Nephron (organoid): Measurements from ENCODE around the gene TSPAN14.

Source experiments
- H3K27ac Mint-ChIP-seq, 3 experiments: 2 replicates each; pipeline ENCODE4 v1.8.0; 2020; ENCODE audit warnings: mixed read lengths in 3 of 3, mild to moderate bottlenecking in 2 of 3, moderate library complexity in 1 of 3
- H3K27me3 Mint-ChIP-seq: 2 replicates; pipeline ENCODE4 v1.8.0; 2021; ENCODE audit warnings: low read depth, mild to moderate bottlenecking, moderate library complexity, mixed read lengths
- H3K36me3 Mint-ChIP-seq: 2 replicates; pipeline ENCODE4 v1.8.0; 2020; ENCODE audit warnings: low read depth, mixed read lengths
- H3K4me1 Mint-ChIP-seq: 2 replicates; pipeline ENCODE4 v1.8.0; 2020; ENCODE audit warnings: mixed read lengths
- H3K4me3 Mint-ChIP-seq, 3 experiments: 2 replicates each; pipeline ENCODE4 v1.8.0; 2020; ENCODE audit warnings: mild to moderate bottlenecking in 3 of 3, mixed read lengths in 3 of 3, moderate library complexity in 2 of 3
- H3K9me3 Mint-ChIP-seq: 2 replicates; pipeline ENCODE4 v1.8.0; 2020; ENCODE audit warnings: mixed read lengths
- CTCF ChIP-seq, 3 experiments: fragments of 200-600 bp; sonication (generic); IDR thresholded peaks; one replicate each; pipeline ENCODE4 v1.5.0; 2021; ENCODE audit warnings: antibody characterized with exemption in 3 of 3; ENCODE audit not compliant: unreplicated experiment in 3 of 3

TSPAN14 gene

GRCh38 chr10:80453842-80454512, at the start of gene TSPAN14:
Gene TSPAN14 (plus strand): TSS chr10:80454310. CDS start chr10:80489234, 34,924 bp downstream.
- H3K36me3 Mint-ChIP-seq, result no peaks in the 10 kb centered on the region
- no peaks in the 10 kb centered on the region for H3K9me3 Mint-ChIP-seq
- H3K27me3 Mint-ChIP-seq, result peaks cover 4% of the 10 kb centered on the region
- H3K4me1 Mint-ChIP-seq, result peaks cover 35% of the 10 kb centered on the region
- H3K4me3 Mint-ChIP-seq, result peak within 1 kb of the TSS; percentile 91 to 98 (median 96)
- TF ChIP-seq CTCF (IDR thresholded peaks at IDR 0.05; ENCODE audit: unreplicated experiment in 3 of 3), result no peak
- H3K27ac Mint-ChIP-seq, result peak within 1 kb of the TSS; percentile 93 to 98 (median 95)

GRCh38 chr10:80405035-80405434, 49.1 kb upstream of the TSPAN14 start:
- Mint-ChIP-seq H3K36me3 (no peaks in the 10 kb centered on the region), H3K27me3 (no peaks in the 10 kb centered on the region), H3K4me3 (no peak overlapping the region), H3K4me1 (peaks cover 36% of the 10 kb centered on the region), H3K9me3 (no peaks in the 10 kb centered on the region), H3K27ac (peak overlapping the region; percentile 43 to 78 (median 73))
- TF ChIP-seq CTCF (IDR thresholded peaks at IDR 0.05; ENCODE audit: unreplicated experiment in 3 of 3), result no peak

- TF ChIP-seq CTCF (IDR thresholded peaks at IDR 0.05; ENCODE audit: unreplicated experiment in 3 of 3), result no peak
- H3K27ac Mint-ChIP-seq, result peak overlapping the region; percentile 43 to 78 (median 73)
These were observed 48.5 kb upstream of the TSPAN14 start for GRCh38 chr10:80405626-80406025.

GRCh38 chr10:80406204-80406603, 47.9 kb upstream of the TSPAN14 start:
- no peaks in the 10 kb centered on the region for H3K36me3 Mint-ChIP-seq
- no peak for TF ChIP-seq CTCF (IDR thresholded peaks at IDR 0.05; ENCODE audit: unreplicated experiment in 3 of 3)
- H3K9me3 Mint-ChIP-seq, result no peaks in the 10 kb centered on the region
- no peaks in the 10 kb centered on the region for H3K27me3 Mint-ChIP-seq
- H3K4me1 Mint-ChIP-seq, result peaks cover 48% of the 10 kb centered on the region
- peak overlapping the region in 2 of 3 experiments; percentile 11 to 14 for H3K4me3 Mint-ChIP-seq
- H3K27ac Mint-ChIP-seq, result peak overlapping the region; percentile 43 to 78 (median 73)

More at GRCh38 chr10:80405626-80406025, 48.5 kb upstream of the TSPAN14 start:
- Mint-ChIP-seq H3K9me3 (no peaks in the 10 kb centered on the region), H3K36me3 (no peaks in the 10 kb centered on the region), H3K4me1 (peaks cover 42% of the 10 kb centered on the region), H3K27me3 (no peaks in the 10 kb centered on the region), H3K4me3 (peak overlapping the region in 2 of 3 experiments; percentile 2 to 10)

GRCh38 chr10:80407812-80408241, 46.3 kb upstream of the TSPAN14 start:
- Mint-ChIP-seq H3K27me3 (no peaks in the 10 kb centered on the region), H3K27ac (peak overlapping the region; percentile 81 to 93 (median 88)), H3K9me3 (no peaks in the 10 kb centered on the region), H3K36me3 (no peaks in the 10 kb centered on the region), H3K4me3 (peak overlapping the region; percentile 94 to 96 (median 95)), H3K4me1 (peaks cover 63% of the 10 kb centered on the region)
- no peak for TF ChIP-seq CTCF (IDR thresholded peaks at IDR 0.05; ENCODE audit: unreplicated experiment in 3 of 3)
